Inflammatory macrophage (primary cell): Measurements from ENCODE around the gene UQCRQ.
"Not testable (repeated sequence)": the region's sequence is repeated elsewhere in the genome, so short reads cannot be mapped to it uniquely, and the experiment has no call there.

ENCODE experiments used
- DNase-seq, 2 donors: peaks; one replicate each; pipeline ENCODE4 v3.0.0-alpha.2; 2020 to 2022

The UQCRQ gene

DNA sequence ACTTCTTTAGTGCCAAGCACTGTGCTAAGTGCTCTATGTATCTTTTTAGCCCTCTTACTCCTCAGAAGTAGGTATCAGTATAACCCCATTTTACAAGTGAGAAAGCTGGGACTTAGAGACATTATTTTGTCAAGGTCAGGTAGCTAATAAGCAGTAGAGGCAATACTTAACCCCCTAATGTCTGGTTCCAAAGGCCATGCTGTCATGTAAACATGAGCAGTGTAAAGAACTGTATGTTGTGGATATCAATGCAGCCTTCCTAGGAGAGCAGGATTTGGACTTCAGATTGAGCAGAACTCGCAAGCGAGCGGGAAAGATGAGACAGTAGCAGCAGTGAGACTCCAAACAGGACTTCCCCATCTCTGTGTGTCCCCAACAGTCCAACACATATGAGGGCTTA is 32.4 kb upstream of the UQCRQ start:
- no peak for DNase-seq

DNA sequence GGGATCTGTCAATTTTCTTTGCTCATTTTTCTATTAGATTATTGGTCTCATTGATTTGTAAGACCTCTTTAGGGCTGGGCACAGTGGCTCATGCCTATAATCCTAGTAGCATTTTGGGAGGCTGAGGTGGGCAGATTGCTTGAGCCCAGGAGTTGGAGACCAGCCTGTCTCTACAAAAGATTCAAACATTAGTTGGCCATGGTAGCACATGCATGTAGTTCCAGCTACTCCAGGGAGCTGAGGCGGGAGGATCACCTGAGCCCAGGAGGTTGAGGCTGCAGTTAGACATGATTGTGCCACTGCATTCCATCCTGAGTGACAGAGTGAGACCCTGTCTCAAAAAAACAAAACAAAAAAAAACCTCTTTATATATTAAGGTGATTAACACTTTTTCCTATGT is 29.6 kb upstream of the UQCRQ start:
- DNase-seq = no peak

DNA sequence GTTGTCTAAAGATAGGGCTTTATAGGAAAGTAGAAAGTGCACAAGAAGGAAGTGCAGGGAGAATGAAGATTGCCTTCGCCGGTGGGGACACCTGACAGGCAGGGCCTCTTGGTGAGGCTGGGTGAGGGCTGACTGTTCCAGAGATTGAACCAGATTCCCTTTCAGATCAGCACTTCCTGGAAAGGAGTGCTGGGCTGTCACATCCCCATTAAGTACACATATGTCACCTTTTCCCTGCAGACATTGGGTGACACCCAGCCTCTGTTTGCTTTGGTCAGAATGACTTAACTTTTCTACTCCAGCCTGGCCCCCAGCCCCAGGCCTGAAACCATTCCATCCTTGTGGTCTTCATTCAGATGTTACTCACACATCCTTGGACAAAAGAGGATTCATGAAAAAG is 28.6 kb upstream of the UQCRQ start:
- DNase-seq = no peak

DNA sequence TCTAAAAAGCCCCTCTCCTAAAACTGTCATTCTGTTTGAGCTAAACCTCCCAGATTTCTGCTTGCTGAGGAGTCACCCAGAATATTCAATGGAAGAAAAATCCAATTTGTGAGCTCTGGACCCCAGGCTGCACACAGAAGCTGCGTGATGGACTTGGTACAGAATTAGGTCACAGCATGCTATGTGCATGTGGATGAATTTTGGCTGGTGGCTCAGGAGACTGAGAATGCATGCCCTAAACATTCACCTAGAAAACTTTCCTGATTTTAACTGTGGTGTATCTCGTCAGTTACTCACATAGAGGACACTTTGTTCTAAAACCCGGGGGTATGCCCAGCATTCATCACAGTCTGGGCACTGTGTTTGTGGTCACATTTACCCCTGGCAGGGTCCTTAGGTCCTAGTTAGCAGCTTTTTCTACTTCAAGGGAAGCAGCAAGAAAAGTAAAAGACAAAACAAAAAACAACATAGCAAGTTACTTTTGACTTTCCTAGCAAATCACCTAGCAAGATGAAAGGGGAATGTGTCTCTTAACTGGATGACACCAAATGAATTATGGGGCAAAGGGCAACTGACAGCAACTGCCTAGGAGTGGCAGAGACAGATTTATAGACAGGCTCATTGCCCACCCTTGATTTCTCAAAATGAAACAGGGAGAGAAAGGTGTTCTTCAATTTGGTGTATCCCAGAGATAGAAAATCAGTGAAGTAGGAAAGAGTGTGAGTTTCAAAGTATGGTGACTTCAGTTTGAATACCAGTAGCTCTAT is 27.7 kb upstream of the UQCRQ start:
- peak in 1 of 2 donors; percentile 1 for DNase-seq

DNA sequence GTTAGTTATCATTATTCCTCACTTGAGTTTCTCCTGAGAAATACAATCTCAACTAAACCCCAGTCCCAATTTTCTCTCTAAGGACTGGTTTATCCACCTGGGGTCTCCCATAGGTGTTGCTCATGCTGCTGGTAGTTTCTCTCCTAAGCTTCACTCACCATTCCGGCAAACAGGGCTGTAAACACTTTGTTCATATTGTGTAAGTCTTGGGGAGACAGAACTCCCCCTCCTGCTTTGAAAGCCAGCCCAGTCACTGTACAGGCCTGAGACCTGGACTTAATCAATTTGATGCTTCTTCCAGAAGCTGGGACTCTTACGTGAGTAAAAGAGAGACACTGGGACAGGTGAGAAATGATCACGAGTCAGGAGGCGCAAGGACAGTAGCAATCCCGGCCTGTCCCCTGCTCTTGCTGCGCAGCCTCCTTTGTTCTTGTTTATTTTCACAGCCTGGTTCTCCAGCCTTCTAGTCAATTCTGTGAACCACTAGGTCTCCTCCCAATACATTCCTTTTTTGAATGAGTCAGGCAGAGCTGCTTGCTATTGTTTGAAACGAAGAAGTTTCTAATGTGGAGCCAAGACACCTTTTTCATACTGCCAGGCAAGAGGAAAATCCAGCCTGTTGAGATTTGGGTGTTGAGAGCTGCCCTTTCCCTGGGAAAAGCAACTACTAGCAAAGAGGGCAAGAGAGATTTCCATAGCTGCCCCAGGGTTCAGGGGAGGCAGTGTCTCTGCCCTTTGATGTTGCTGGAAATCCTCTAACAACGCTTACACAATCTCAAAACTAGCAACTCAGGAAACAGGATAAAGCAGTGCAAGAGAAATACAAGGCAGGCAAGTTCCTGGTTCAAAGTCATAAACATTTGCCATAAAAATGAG is 26.8 kb upstream of the UQCRQ start:
- DNase-seq = peak in 1 of 2 donors; percentile 22

DNA sequence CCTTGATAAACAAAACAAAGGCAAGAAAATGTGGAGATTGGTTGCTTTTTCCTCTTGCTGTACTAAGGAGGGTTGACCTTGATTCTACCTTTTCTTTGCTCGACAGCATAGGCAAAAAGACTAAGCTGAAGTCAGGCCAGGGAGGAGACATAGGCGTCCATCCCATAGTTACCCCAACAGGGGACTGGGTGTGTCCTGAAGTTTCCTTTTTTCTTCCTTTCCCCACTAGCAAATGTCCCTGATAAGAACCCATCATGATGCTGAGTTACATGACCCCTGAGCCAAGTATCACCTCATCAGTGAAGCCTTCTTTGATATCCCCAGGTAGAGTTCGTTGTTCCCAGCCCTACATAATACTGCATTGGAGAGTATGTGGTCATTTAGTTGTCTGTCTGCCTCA is 26.1 kb upstream of the UQCRQ start:
- no peak for DNase-seq

DNA sequence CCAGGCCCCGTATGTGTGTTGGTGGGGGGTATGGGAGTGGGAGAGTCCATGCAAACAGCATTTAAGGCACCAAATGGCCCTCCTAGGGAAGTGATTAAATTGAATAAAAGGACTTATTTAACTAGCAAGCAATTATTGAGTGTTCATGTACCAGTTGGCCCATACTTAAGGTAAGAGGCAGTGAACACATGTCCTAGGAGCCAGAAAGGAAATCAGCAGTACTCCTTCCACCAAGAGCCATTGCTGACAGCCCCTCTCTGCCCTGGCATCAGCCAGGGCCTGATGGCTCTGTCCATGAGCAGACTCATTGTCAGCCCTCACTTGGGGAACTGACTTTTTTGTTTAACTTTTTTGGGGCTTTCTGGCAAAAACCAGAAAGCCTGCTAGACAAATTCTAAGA is 25.5 kb upstream of the UQCRQ start:
- no peak for DNase-seq

DNA sequence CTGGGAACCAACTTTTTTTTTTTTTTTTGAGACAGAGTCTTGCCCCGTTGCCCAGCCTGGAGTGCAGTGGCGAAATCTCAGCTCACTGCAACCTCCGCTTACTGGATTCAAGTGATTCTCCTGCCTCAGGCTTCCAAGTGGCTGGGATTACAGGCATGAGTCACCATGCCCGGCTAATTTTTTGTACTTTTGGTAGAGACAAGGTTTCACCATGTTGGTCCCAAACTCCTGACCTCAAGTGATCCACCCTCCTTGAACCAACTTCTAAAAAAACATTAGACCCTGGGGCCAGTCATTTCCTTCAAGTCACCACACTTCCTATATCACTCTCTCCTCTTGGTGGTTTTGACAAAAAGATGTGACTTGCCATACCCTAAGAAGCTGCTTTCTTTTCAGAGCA is 25.1 kb upstream of the UQCRQ start:
- peak; percentile 30 to 69 for DNase-seq

DNA sequence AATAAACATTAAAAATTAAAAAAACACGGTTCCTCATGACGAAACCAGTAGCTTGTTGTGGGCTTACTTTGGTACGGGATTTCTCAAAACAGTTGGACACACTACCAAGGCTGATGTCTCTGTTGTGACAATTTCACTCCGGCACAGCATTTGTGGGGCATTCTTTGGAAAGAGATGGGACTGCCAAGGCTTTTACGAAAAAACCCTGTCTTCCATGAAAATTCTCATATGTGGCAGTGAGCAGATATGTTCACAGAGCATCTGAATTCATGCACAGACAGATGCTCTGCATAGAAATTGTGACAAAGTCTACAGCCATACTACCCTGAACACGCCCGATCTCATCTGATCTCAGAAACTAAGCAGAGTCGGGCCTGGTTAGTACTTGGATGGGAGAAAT is 18.2 kb upstream of the UQCRQ start:
- DNase-seq = peak in 1 of 2 donors; percentile 2

DNA sequence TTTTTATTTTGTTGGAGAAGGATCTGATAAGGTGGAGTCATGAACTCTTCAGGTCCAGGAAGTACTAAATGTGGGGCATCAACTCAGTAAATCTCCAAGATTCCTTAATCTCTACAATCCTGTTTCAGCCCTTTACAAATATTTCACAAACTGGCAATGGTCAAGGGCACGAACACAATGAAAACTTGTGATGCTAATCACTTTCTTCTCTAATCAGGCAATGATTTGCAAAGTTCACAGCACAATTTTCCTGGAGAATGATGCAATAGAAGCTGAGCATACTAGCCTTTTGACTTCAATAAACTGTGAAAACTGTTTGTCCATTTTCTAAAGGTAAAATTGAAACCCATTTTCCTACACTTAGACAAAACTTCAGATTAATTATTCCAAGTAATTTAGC is 17.1 kb upstream of the UQCRQ start:
- no peak for DNase-seq

DNA sequence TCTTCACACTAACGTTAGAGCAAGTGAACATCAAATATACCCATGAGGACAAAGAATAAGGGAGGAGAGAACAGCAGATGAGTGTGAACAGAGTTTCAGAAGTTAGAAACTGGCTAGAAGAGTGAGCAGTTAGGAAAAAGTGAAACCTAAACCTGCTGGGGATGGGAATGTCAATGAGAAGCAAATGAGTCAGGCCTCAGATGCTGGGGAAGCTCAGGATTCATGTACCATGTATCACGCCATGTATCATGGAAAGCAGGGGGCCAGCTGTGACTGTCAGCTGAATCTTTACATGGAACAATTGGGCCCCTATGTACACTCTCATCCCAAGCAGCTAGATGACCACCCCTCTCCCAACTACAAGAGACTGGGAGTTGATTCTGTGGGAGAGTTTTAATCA is 16.4 kb upstream of the UQCRQ start:
- DNase-seq = no peak

DNA sequence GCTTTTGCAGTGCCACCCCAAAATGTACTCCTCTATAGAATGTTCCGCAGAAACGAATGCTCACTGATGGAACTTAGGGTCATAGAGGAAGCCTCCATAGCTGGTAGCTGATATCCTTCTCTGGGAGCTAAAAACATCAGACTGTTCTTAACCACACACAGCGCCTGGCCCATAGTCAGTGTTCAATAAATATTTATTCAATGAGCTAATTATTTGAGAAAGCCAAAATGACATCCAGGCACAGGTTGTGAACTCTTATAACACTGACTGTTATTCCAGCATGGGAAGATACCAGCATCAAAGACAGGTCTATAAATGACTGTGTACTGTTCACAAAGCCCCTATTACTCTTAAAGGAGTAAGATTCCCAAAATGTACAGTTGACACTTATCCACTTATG is 13.1 kb upstream of the UQCRQ start:
- no peak for DNase-seq

DNA sequence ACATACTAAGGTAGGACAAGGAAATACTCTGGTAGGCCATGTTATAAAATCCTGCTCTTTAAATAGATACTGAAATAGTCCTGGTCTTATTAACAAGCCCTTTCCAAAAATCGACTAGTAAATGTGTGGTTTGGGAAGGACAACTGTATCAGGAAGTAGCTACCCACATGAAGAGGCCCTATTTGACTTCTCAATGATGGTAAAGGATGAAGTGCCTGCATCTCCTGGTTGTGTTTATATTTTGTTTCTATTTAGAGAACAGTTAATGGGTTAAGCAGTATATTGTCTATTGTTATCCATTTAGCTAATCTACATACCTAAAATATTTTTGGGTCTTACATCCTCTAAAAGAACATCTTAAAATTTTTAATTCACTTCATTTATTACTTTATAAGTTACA is 12.7 kb upstream of the UQCRQ start:
- DNase-seq = no peak

DNA sequence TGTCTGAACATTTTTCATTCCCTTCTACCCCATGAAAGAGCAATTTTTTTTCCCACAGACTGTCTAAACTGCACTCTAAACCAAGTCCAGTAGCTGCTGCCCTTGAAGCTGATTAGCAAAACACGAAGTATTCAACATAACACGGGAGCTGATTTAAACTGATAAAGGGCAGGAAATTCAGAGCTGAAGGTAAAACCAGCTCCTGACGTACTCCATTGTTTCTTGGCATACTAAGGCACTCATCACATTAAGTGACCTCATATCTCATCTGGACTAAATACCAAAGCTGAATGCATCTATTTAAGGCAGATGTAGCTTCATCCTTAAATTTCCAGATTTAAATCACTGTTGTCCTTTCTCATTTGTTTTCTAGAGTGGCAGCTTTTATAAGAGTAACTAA is 12.1 kb upstream of the UQCRQ start:
- no peak for DNase-seq

DNA sequence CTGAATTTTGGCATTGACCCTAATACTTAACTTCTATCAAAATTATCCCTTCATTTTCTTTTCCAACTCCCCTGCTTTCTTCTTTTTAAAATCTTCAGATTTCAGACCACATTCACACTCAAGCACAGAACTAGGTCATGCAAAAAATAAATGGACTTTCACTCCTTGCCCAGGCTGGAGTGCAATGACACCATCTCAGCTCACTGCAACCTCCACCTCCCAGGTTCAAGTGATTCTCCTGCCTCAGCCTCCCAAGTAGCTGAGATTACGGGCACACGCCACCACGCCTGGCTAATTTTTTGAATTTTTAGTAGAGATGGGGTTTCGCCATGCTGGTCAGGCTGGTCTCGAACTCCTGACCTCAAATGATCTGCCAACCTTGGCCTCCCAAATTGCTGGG is 11.4 kb upstream of the UQCRQ start:
- not testable (repeated sequence) for DNase-seq

DNA sequence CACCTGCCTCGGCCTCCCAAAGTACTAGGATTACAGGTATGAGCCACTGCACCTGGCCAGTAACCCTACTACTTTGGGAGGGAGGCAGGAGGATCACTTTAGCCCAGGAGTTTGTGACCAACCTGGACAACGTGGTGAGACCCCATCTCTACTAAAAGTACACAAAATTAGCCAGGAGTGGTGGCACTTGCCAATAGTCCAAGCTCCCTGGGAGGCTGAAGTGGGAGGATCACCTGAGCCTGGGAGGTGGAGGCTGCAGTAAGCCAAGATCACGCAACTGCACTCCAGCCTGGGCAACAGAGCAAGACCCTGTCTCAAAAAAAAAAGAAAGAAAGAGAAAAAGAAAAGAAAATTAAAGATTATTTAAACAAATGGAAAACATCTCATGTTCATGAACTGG is 10.4 kb upstream of the UQCRQ start:
- DNase-seq = no peak

DNA sequence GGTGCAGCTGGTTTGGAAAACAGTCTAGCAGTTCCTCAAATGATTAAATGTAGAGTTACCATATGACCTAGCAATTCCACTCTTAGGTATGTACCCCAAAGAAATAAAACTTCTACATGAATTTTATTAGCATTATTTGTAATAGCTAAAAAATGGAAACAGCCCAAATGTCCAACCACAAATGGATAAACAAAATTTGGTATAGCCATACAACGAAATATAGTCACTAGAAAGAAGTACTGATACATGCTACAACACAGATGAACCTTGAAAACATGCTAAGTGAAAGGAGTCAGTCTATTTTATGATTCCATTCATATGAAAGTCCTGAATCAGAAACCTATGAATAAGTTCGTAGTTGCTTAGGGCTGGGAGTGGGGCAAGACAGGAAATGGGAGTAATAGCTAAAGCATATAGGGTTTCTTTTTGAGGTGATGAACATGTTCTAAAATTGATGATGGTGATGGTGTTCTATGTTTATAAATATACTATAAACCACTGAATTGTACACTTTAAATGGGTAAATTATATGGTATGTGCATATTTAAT is 6.5 kb upstream of the UQCRQ start:
- DNase-seq = no peak

DNA sequence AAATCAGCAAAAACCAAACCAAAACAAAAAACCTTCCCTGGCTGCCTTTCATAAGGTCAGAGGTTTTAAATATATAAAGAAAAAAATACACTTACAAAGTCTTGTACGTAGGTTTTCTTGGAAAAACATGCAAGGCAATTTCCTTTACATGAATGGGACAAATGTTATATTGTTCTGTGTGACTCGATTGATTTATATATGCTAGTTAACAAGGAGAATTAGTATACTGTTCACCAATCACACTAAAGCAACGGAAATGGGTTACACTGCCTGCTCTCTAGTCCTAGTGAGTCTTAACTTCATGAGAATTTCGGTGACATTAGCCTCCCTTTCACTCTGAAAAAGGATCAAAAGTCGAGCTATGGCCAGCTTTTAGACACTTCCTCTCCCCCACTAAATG is 5.7 kb upstream of the UQCRQ start:
- no peak for DNase-seq

DNA sequence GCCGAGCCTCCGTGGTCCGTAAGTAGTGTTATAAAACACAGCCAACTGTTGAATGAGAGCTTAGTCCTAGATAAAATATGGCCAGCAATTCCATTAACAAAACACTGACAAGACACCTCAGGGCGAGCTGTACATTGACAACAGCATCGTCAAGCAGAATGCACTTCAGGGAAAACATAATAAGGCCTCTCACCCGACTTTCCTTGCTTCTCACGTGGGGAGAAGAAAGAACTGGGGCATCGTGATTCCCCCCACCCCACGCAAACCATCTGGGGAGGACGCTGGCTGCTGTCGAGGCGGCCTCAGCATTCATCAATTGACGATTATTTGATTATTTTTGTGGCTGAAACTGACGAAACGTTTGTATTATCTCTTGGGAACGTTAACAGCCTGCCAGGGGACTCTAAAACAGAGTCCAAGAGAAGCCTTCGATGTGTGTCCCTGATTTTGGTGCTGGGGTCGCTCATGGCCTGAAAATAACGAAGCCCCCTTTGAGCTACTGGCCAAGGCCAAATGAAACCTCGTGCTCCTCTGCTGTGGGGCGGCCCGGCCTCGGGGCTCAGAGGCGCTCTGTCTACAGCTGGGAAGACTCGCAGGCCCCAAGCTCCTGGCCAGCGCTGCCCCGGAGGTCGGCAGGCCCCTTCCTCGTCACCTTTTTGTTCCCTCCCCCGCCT is 637 bp upstream of the UQCRQ start:
- DNase-seq = no peak

DNA sequence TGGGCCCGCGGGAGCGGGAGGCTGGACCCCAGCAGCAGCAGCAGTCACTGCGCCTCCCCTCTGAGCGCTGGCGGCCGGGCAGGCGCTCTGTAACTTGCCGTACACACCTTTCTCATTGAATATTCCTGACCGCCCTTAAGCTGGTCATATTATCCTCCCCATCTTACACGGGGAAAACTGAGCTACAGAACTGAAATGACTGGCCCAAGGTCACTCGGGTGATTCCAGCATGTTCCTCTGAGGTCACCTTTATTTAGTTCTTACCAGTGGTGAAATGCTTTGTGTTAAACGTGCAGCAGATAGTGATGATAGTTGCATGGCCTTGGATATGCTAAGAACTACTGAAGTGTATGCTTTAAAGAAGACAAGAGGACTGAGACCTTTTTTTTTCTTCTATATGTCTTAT is 607 bp downstream of the UQCRQ start:
- DNase-seq = no peak

DNA sequence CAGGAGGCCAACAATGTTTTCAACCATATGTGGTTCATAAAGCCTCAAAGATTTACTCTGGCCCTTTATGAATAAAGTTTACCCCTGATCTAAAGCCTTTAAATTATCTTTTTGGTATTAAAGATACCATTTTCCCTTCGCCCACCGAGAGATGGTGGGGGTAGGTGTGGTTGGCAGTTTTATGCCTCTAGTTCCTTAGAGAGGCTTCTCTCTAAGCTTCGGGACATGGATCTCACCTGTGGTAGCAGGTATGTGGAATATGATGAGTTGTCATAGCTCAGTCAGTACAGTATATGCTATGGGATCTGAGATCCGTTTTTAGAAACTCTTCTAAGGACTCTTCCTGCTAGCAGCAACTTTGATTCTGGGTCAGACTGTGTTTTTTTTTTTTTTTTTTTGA is 2.3 kb downstream of the UQCRQ start:
- DNase-seq = no peak

DNA sequence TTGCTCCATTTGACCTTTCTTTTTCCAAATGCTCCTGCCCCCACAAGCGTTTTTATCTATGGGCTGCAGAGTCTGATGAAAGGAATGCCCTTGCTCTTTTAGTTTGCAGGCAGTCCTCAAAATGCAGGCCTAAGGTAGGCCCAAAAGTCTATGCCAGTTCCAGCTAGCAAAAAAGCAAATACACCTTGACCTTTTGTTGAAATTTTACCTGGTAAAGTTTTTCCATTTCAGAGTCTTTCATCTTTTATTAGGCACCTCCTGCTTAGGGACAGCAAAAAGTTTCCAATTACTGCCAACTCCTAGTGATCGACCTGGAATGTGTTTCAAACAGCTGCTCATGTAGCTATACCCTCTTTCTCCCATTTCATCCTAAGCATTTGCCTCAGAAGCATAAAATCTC is 4.4 kb downstream of the UQCRQ start:
- no peak for DNase-seq
